Measurements from ENCODE around the gene SCAMP4.

SCAMP4 gene

GRCh38 chr19:1862424-1863327, 42.5 kb upstream of the SCAMP4 start (continued):
- TF ChIP-seq KLF9 (tag by site-specific recombination; IDR thresholded peaks at IDR 0.05; ENCODE audit: low read depth): peak; percentile 97
- no peak for TF ChIP-seq ZNF645 (tag by site-specific recombination; IDR thresholded peaks at IDR 0.05)
- TF ChIP-seq HOXA7 (CRISPR knock-in tag; IDR thresholded peaks at IDR 0.05; ENCODE audit: borderline replicate concordance): no peak
- no peak for TF ChIP-seq ZNF24 (tag by site-specific recombination; IDR thresholded peaks at IDR 0.05)
- TF ChIP-seq ZSCAN16 (tag by site-specific recombination; IDR thresholded peaks at IDR 0.05): no peak
- no peak for TF ChIP-seq ELK4 (IDR thresholded peaks at IDR 0.05; ENCODE audit: borderline replicate concordance, low read depth, low read length)
- TF ChIP-seq ZNF449 (tag by site-specific recombination; IDR thresholded peaks at IDR 0.05): peak; percentile 14; the same call in 1 of the 2 replicates
- no peak for TF ChIP-seq ZNF658 (tag by site-specific recombination; IDR thresholded peaks at IDR 0.05)
- TF ChIP-seq ZNF341 (tag by site-specific recombination; IDR thresholded peaks at IDR 0.05; ENCODE audit: low read depth): peak; percentile 18; the same call in 1 of the 2 replicates
- no peak for TF ChIP-seq RBAK (tag by site-specific recombination; IDR thresholded peaks at IDR 0.05)
- no peak for TF ChIP-seq ZNF266 (tag by site-specific recombination; IDR thresholded peaks at IDR 0.05; ENCODE audit: low read depth)
- TF ChIP-seq SP2 (tag by site-specific recombination; IDR thresholded peaks at IDR 0.05): peak; percentile 41; the same call in 1 of the 2 replicates
- TF ChIP-seq ZNF19 (tag by site-specific recombination; IDR thresholded peaks at IDR 0.05; ENCODE audit: low read depth): no peak
- peak; percentile 80 for TF ChIP-seq ZNF704 (tag by site-specific recombination; IDR thresholded peaks at IDR 0.05)
- TF ChIP-seq ZNF423 (tag by site-specific recombination; IDR thresholded peaks at IDR 0.05): no peak
- no peak for TF ChIP-seq ZNF792 (tag by site-specific recombination; IDR thresholded peaks at IDR 0.05)
- TF ChIP-seq WT1 (tag by site-specific recombination; IDR thresholded peaks at IDR 0.05): no peak
- no peak for TF ChIP-seq ZNF2 (tag by site-specific recombination; IDR thresholded peaks at IDR 0.05)
- TF ChIP-seq ZNF362 (tag by site-specific recombination; IDR thresholded peaks at IDR 0.05): no peak
- TF ChIP-seq ZNF274 (IDR thresholded peaks at IDR 0.05; ENCODE audit: low read length): no peak
- TF ChIP-seq ZNF274 (tag by site-specific recombination; IDR thresholded peaks at IDR 0.05; ENCODE audit: borderline replicate concordance): no peak
- no peak for TF ChIP-seq KLF7 (tag by site-specific recombination; IDR thresholded peaks at IDR 0.05; ENCODE audit: borderline replicate concordance)
- no peak for TF ChIP-seq ZNF391 (tag by site-specific recombination; IDR thresholded peaks at IDR 0.05; ENCODE audit: borderline replicate concordance, low read depth)
- TF ChIP-seq ZNF777 (tag by site-specific recombination; IDR thresholded peaks at IDR 0.05; ENCODE audit: borderline replicate concordance): no peak
- no peak for TF ChIP-seq HOXD13 (CRISPR knock-in tag; IDR thresholded peaks at IDR 0.05; ENCODE audit: borderline replicate concordance)
- TF ChIP-seq ZNF747 (tag by site-specific recombination; IDR thresholded peaks at IDR 0.05): no peak
- peak; percentile 99 for TF ChIP-seq KLF10 (tag by site-specific recombination; IDR thresholded peaks at IDR 0.05)
- no peak for TF ChIP-seq EGR2 (tag by site-specific recombination; IDR thresholded peaks at IDR 0.05; ENCODE audit: low read depth)
- no peak for TF ChIP-seq ZBTB44 (tag by site-specific recombination; IDR thresholded peaks at IDR 0.05)

Measured in HEK293 (cell line).